PC-9 (cell line): ENCODE data around the gene CMC1. TPM values are rescaled to one million over a fixed set of nuclear protein-coding genes. Genes with fewer than 3 reads are reported as not detected.

Experiments
- BruUV-seq: library from RNA; stranded (reverse); fragments of 400-500 nt; replicated peaks from 2 replicates; lab custom pipeline; 2021; lab: Mats Ljungman, UMichigan
- CTCF ChIA-PET: fragments of 300-600 bp; sonication (Branson Sonifier 250); formaldehyde crosslinking; loops from one replicate; lab custom pipeline; 2022; ENCODE audit warnings: antibody characterized with exemption; lab: Charles Lee
- POLR2A ChIA-PET: fragments of 300-600 bp; sonication (Branson Sonifier 250); formaldehyde crosslinking; loops from one replicate; lab custom pipeline; 2022; ENCODE audit warnings: antibody characterized with exemption; ENCODE audit not compliant: unreplicated experiment; lab: Charles Lee
- DNase-seq, 2 experiments: peaks; one replicate each; pipeline versions ENCODE4 v3.0.0 to v3.0.0-alpha.2; 2015 to 2022; ENCODE audit warnings: mixed read lengths in 1 of 2
- H2AFZ ChIP-seq: fragments of 200-600 bp; sonication (generic); 2 replicates; pipeline ENCODE4 v1.8.1; 2017; ENCODE audit warnings: antibody characterized with exemption
- H3F3A ChIP-seq: fragments of 200-600 bp; sonication (generic); 2 replicates; pipeline ENCODE4 v1.8.1; 2017; ENCODE audit warnings: antibody characterized with exemption, mild to moderate bottlenecking, low read depth; ENCODE audit not compliant: insufficient read depth
- H3K27ac ChIP-seq: fragments of 200-600 bp; sonication (generic); 2 replicates; pipeline ENCODE4 v1.6.1; 2016; ENCODE audit warnings: mixed run types
- H3K27me3 ChIP-seq: fragments of 200-600 bp; sonication (generic); 2 replicates; pipeline ENCODE4 v1.6.1; 2016; ENCODE audit warnings: low read depth, mixed run types; ENCODE audit not compliant: insufficient read depth
- H3K36me3 ChIP-seq: fragments of 200-600 bp; sonication (generic); 2 replicates; pipeline ENCODE4 v1.6.1; 2016; ENCODE audit warnings: low read depth, mixed run types
- H3K4me1 ChIP-seq: fragments of 200-600 bp; sonication (generic); replicated peaks from 2 replicates; pipeline ENCODE4 v1.6.1; 2016; ENCODE audit warnings: mixed run types; ENCODE audit not compliant: insufficient read depth
- H3K4me2 ChIP-seq: fragments of 200-600 bp; sonication (generic); 2 replicates; pipeline ENCODE4 v1.6.1; 2017; ENCODE audit warnings: mixed run types
- H3K4me3 ChIP-seq: fragments of 200-600 bp; sonication (generic); 2 replicates; pipeline ENCODE4 v1.6.1; 2016; ENCODE audit warnings: mixed run types
- H3K79me2 ChIP-seq: fragments of 200-600 bp; sonication (generic); 2 replicates; pipeline ENCODE4 v1.6.1; 2017; ENCODE audit warnings: low read depth, mixed run types
- H3K9me2 ChIP-seq: fragments of 200-600 bp; sonication (generic); 2 replicates; pipeline ENCODE4 v1.8.1; 2017; ENCODE audit warnings: mild to moderate bottlenecking; ENCODE audit not compliant: insufficient read depth
- H3K9me3 ChIP-seq: fragments of 200-600 bp; sonication (generic); 2 replicates; pipeline ENCODE4 v1.8.1; 2016; ENCODE audit warnings: low read depth; ENCODE audit not compliant: insufficient read depth
- H4K20me1 ChIP-seq: fragments of 200-600 bp; sonication (generic); 2 replicates; pipeline ENCODE4 v1.8.1; 2017; ENCODE audit not compliant: insufficient read depth
- EZH2 ChIP-seq: fragments of 200-600 bp; sonication (generic); IDR thresholded peaks from 2 replicates; pipeline ENCODE4 v1.8.0; 2017; ENCODE audit warnings: antibody characterized with exemption, low read depth
- intact Hi-C: fragments of 100-400 bp; cut with micrococcal nuclease; formaldehyde crosslinking; loops from one replicate; pipeline ENCODE4 v1.10.0; 2022; ENCODE audit not compliant: unreplicated experiment
- total RNA-seq: library from RNA; stranded (reverse); gene quantifications from 2 replicates; pipeline ENCODE4 v1.2.3, GENCODE V29; 2021
- TF ChIP-seq, protein P1 (sequence below): fragments of 200-600 bp; sonication (generic); conservative IDR thresholded peaks from 2 replicates; pipeline ENCODE4 v1.6.1; 2017; ENCODE audit warnings: mixed run types, antibody characterized with exemption, mild to moderate bottlenecking, moderate library complexity

The CMC1 gene
- total RNA-seq, 1 experiment from 2014 or later = 33.8 TPM

DNA sequence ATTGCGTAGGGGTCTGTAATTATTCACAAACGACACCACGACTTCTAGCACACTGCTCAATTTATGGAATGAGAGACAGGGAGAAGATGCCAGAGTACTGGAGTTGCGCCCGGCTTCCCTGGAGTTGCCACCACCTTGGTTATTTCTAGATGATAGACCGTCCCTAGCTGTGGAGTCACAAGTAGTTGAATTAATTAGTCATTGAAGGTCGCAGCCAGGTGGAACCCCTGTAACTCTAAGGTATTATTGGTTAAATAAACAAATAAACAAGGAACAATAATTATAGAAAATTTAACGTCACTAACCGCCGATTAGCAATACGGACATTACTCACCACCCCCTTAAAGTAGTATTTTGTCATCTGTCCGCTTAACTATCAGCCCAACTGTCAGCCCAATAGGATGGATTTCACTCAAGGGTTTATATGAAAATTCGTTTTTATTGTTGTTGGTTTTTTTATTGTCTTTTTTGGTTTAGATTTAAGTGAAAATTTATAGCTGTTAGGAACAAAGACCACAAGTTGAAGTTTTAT, 108.1 kb downstream of the CMC1 start:
- POLR2A ChIA-PET = interaction anchor here (0.6 kb wide), 2 partner anchors 53 to 1848 kb away, joined by 3 to 6 read pairs; no protein-coding TSS in a partner anchor
- intact Hi-C loops = no loop called here
- DNase-seq = no peak
- Histone ChIP-seq H2AFZ (peak overlapping the region; percentile 96), H3F3A (peaks cover 10% of the 10 kb centered on the region), H3K4me1 (peaks cover 34% of the 10 kb centered on the region), H4K20me1 (no peaks in the 10 kb centered on the region), H3K36me3 (no peaks in the 10 kb centered on the region), H3K4me3 (peak overlapping the region; percentile 87), H3K79me2 (peaks cover 48% of the 10 kb centered on the region), H3K27ac (peak overlapping the region; percentile 96), H3K9me3 (peaks cover 12% of the 10 kb centered on the region; the same call in 1 of the 2 replicates), H3K9me2 (no peaks in the 10 kb centered on the region), H3K27me3 (no peaks in the 10 kb centered on the region), H3K4me2 (peak overlapping the region; percentile 84)
- CTCF ChIA-PET = interaction anchor here (1.0 kb wide), 1 partner anchor 638 kb away, joined by 3 read pairs; no protein-coding TSS in a partner anchor
- no peak for TF ChIP-seq EZH2
- TF ChIP-seq, protein P1, sequence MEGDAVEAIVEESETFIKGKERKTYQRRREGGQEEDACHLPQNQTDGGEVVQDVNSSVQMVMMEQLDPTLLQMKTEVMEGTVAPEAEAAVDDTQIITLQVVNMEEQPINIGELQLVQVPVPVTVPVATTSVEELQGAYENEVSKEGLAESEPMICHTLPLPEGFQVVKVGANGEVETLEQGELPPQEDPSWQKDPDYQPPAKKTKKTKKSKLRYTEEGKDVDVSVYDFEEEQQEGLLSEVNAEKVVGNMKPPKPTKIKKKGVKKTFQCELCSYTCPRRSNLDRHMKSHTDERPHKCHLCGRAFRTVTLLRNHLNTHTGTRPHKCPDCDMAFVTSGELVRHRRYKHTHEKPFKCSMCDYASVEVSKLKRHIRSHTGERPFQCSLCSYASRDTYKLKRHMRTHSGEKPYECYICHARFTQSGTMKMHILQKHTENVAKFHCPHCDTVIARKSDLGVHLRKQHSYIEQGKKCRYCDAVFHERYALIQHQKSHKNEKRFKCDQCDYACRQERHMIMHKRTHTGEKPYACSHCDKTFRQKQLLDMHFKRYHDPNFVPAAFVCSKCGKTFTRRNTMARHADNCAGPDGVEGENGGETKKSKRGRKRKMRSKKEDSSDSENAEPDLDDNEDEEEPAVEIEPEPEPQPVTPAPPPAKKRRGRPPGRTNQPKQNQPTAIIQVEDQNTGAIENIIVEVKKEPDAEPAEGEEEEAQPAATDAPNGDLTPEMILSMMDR = no peak
- TSS peak; percentile 59 for BruUV-seq

Other genes with a start within 250 kb of the CMC1 start
- 0.80 and 0.81 TPM in 2 replicates for gene ZCWPW2, start 107.1 kb downstream of the CMC1 start, total RNA-seq
- 33.3 and 39.5 TPM in 2 replicates for gene AZI2, start 107.2 kb downstream of the CMC1 start, total RNA-seq